Fibroblast of skin of right quadriceps (primary cell): ENCODE results near the gene ADAMTS13.
"Not testable (repeated sequence)": the region's sequence is repeated elsewhere in the genome, so short reads cannot be mapped to it uniquely, and the experiment has no call there.

ENCODE experiments used
- DNase-seq: peaks from one replicate; pipeline ENCODE4 v3.0.0-alpha.2; 2013

Gene ADAMTS13

DNA sequence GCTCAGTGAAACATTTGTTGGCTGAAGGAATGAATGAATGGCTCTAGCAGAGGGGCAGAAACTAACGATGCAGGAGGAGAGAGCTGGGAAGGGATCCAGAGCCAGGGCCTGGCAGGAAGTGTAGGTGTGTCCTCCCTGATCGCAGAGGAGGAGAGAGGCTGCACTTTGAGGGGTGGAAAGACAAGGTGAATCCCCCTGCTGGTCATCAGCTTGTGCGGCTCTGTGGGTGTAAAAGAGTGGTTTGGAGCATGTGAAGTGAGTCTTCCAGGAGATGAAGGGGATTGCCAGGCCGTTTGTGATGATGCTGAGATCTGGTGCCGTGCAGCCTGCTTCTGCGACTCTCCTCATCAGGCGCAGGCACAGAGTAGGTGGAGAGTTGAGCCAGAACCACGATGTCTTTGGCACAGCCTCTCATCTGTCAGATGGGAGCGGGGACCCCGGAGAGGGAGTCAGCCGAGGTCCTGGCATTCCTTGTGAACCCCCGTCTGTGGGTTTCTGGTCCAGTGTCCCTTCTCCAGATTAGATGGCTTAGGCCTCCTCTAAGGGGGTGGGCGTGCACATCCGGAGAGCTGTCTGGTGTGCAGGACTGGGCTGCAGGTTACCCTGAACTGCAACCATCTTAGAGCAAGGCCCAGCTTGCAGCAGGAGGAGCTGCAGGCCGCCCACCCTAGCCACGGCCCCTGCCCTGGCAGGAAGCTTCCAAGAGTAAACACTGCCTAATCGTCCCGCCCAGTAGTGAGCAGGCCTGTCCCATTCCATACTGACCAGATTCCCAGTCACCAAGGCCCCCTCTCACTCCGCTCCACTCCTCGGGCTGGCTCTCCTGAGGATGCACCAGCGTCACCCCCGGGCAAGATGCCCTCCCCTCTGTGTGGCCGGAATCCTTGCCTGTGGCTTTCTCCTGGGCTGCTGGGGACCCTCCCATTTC, at the start of gene ADAMTS13:
TSS of gene ADAMTS13 (plus strand) at position 753 of the 928 bp plus-strand sequence. CDS start at position 830, 77 bp downstream.
- DNase-seq: no peak

- peak; percentile 61 for DNase-seq
Observed at GRCh38 chr9:133374612-133375115, 47.5 kb upstream of the ADAMTS13 start.

- DNase-seq: peak; percentile 45
Observed at GRCh38 chr9:133375116-133375723, 46.9 kb upstream of the ADAMTS13 start.

DNA sequence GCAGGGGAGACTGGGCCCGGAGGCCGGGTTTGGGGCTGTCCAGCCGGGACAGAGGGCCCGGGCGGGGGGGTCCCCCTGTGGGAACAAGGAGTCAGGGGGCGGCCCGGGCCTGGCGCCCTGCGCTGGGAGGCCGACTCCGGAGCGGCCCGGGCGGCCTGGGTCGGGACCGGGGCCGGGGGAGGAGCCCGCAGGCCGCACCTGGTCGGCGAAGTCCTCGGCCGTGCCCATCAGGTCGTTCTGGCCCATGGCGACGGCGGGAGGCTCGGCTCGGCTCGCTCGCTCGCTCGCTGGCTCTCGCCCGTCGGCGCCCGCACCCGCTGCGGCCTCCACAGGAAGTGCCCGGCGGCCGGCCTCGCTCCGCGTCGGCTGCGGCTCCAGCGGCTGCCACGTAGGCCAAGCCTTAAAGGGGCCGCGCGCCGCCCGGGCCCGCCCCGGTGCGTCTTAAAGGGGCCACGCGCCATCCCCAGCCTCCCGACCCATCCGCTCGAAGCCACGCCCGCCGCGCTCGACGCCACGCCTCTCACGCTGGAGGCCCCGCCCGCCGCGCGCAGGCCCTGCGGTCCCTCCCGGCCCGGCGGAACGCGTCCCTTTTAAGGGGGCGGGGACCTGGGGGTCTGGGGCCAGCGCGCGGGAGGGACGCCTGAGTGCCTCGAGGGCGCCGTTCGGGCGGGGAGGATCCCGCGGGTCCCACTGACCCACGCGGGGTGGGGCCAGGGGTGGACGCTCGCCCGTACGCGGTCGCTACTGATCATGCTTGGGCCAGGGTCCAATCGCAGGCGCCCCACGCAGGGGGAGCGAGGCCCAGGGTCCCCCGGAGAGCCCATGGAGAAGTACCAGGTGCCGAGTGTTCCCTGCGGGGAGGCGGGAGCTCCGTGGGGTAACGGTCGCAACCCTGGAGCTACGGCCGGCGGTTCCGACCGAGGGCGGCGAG, 46.2 kb upstream of the ADAMTS13 start, which contains the start of the genes STKLD1 and SURF4:
TSS of gene STKLD1 (plus strand) at position 643 of the 931 bp plus-strand sequence. CDS start at position 751, 108 bp downstream.
TSS of gene SURF4 (minus strand) at position 337 of the 931 bp plus-strand sequence. CDS start at position 246, 91 bp downstream.
- peak; percentile 97 for DNase-seq

- not testable (repeated sequence) for DNase-seq
Observed at GRCh38 chr9:133377280-133377679, 44.9 kb upstream of the ADAMTS13 start.

GRCh38 chr9:133377721-133378216, 44.4 kb upstream of the ADAMTS13 start:
- DNase-seq: peak; percentile 82

- no peak for DNase-seq
Observed at GRCh38 chr9:133378408-133378962, 43.7 kb upstream of the ADAMTS13 start.

DNA sequence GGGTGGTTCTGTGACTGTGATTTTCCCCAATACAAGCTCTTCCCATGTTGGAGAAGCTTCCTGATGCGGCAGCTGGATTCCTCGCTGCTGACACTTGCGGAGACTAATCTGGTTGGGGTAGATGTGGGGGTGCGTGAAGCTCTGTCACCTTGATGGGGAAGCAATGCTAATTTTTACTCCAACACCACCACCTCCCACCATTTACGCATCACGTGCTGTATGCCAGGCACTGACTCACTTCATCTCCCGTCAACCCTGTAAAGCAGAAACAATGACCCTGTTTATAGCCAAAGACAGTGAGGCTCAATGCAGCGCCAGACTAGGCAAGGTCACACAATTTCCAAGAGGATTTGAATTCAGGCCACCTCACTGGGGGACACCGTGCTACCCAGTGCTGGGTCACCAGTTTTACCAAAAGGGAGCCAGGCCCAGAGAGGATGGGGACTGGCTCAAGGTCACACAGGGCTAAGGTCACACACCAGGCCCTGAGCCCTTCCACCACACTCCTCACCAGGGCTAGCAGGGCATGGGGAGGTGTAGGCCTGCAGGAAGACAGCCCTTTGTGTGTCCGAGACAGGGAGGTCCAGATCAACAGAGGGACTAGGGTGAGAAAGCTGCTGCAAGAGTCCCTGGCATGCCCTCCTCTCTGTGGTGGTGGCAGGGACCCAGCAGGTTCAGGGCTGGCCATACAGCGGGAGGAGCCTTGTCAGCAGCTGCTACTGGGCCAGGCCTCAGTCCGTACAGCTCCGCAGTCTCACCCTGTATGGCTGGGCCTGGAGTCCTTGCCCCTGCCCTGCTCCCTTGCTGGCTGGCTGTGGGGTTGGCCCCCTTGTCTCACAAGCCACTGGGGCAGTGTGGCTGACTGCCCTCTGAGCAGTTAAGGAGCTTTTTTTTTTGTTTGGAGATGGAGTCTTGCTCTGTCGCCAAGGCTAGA, 42.7 kb upstream of the ADAMTS13 start:
- no peak for DNase-seq

GRCh38 chr9:133380734-133381133, 41.4 kb upstream of the ADAMTS13 start:
- no peak for DNase-seq

GRCh38 chr9:133382507-133383141, 39.5 kb upstream of the ADAMTS13 start:
- DNase-seq: no peak

GRCh38 chr9:133383438-133383837, 38.7 kb upstream of the ADAMTS13 start:
- DNase-seq: no peak

DNA sequence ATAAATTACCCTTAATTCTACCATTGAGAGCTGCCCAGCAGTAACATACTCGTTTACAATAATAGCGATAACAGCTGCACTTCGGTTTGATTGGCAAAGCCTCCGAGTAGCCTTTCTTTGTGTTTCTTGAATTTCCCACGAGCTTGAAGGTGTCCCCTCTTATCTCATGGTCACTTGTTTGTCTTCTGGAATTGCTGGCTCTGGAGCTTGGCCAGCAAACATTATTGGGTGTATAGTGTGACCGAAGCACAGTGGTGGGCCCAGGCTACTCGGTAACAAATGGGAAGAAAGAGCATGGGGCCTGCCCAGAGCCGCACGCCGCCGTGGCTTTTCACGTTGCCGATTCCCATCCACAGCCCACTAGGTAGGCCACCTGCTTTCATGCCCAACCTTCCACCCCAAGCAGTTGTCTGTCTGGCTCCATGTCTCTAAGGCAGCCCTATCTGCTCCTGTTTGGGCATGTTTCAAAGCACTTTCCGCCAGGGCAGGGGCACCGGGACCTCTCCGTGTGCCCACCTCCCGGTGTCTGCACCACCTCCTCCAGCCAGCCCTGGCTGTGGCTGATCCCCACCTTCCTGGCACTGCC, 37.3 kb upstream of the ADAMTS13 start:
- DNase-seq: no peak

DNA sequence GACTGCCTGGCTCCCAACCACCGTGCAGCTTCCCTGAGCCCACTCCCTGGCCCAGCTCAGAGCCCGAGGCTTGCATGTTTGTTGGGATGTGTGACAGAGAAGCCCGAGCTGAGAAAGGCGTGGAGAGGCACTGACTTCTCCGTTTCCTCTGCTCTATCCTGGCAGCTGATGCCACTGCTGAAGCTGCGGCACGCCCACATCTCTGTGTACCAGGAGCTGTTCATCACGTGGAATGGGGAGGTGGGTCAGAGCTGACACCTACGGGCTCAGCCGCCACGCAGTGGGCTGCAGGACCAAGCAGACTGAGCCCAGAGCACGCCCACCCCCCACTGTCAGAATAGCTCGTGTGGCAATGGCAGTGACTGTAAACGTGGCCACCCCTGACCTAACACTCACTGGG, 36.7 kb upstream of the ADAMTS13 start:
- DNase-seq: no peak

DNA sequence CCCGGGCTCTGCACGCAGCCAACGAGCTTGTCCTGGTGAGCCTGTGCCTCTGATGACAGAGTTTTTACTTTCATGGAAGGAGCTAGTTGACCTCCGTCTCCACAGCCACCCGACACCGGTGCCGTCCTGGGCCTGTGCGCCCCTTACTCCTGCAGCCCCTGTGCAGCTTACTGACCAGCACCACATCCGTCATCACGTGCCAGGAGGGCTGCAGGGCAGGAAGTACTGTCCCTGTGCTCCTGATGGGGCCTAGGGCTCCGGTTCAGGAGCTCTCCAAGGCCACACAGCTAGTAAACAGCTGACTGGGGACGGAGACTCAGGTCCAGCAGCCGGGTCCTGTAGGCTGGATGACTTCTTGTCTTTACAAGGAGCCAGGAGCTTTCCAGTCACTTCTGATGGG, 35.8 kb upstream of the ADAMTS13 start:
- DNase-seq: no peak

DNA sequence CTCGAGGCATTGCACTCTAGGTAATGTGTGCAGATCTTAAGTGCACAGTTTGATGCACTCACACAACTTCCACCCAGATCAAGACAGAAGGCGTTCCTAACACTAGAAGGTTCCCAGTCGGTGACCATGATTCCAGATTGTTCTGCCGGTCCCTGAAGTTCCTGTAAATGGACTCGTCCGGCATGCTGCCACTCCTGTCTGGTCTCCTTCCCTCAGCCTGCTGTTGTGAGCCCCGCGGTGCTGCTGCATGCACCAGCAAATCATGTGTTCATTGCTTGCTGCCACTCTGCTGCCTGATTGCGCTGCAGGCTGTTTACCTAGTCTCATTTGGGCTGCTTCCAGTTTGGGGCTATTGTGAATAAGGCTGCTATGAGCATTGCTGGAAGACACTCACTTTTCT, 34.5 kb upstream of the ADAMTS13 start:
- no peak for DNase-seq

- DNase-seq: no peak
Observed at GRCh38 chr9:133389025-133389557, 33.1 kb upstream of the ADAMTS13 start.

DNA sequence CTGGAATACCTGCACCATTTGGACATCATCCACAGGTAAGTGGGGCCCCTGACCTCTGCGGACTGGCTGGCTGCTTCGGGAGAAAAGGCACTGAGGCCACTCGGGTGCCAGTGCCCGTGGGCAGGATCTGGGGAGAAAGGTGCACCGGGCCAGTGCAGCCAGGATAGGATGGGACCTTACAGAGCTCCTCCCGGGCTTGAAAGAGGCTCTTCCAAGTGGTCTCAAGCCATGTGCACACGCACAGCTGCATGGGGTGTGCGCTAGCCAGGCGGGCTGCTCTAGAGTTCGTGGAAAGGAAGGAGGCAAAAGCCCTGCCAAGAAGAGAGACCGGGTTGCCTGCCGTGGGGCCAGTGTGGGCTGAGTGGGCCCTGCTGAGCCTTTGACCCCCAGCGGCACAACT, 32.6 kb upstream of the ADAMTS13 start:
- no peak for DNase-seq

DNA sequence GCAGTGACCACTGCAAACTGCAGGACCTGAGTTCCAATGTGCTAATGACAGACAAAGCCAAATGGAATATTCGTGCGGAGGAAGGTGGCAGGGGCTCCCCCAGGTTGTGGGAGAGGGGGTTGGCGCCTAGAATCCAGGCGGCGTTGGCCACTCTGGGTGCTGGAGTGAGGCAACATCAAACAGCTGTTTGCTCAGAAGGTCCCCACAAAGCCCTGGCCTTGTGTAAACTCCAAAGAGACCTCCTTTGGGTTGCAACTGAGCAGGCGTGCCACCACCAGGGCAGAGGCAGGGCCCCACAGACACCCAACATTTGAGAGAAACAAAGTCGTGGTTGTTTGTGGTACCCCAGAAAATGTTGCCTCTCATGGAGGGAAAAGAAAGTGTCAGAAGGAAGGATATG, 31.5 kb upstream of the ADAMTS13 start:
- DNase-seq: no peak

GRCh38 chr9:133391449-133391848, 30.7 kb upstream of the ADAMTS13 start:
- DNase-seq: not testable (repeated sequence)

DNA sequence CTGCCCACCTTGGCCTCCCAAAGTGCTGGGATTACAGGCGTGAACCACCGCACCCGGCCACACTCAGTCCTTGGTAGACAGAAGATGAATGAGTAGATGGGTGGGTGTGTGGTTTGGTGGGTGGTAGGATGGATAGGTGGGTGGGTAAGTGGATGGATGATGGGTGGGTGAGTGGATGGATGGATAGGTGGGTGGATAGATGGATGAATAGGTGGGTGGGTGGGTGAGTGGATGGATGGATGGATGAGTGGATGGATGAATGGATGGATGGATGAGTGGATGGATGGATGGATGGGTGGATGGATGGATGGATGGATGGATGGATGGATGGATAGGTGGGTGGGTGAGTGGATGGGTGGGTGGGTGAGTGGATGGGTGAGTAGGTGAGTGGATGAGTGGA, 29.9 kb upstream of the ADAMTS13 start:
- not testable (repeated sequence) for DNase-seq
